Caki2 (cell line): ENCODE measurements around the gene CLBA1. TPM values are rescaled to one million over a fixed set of nuclear protein-coding genes. Genes with fewer than 3 reads are reported as not detected.
"Not testable (repeated sequence)": the region's sequence is repeated elsewhere in the genome, so short reads cannot be mapped to it uniquely, and the experiment has no call there.

Experiments used
- DNase-seq: peaks from one replicate; pipeline ENCODE4 v3.0.0-alpha.2; 2015; ENCODE audit warnings: low read depth
- in situ Hi-C: cut with HindIII; loops from 2 replicates; pipeline ENCODE4 v1.10.0; 2016; ENCODE audit warnings: low sequenced_read_pairs, low pct_unique_long_range_greater_than_20kb, mixed read lengths
- total RNA-seq: library from RNA; depleted of rRNA; stranded (reverse); fragments of >200 nt; shearing (Covaris generic); gene quantifications from 2 replicates; pipeline ENCODE4 v1.2.3, GENCODE V29; 2014; ENCODE audit warnings: low replicate concordance

CLBA1 gene
- total RNA-seq, 1 experiment from 2014 or later = 9.7 TPM

DNA sequence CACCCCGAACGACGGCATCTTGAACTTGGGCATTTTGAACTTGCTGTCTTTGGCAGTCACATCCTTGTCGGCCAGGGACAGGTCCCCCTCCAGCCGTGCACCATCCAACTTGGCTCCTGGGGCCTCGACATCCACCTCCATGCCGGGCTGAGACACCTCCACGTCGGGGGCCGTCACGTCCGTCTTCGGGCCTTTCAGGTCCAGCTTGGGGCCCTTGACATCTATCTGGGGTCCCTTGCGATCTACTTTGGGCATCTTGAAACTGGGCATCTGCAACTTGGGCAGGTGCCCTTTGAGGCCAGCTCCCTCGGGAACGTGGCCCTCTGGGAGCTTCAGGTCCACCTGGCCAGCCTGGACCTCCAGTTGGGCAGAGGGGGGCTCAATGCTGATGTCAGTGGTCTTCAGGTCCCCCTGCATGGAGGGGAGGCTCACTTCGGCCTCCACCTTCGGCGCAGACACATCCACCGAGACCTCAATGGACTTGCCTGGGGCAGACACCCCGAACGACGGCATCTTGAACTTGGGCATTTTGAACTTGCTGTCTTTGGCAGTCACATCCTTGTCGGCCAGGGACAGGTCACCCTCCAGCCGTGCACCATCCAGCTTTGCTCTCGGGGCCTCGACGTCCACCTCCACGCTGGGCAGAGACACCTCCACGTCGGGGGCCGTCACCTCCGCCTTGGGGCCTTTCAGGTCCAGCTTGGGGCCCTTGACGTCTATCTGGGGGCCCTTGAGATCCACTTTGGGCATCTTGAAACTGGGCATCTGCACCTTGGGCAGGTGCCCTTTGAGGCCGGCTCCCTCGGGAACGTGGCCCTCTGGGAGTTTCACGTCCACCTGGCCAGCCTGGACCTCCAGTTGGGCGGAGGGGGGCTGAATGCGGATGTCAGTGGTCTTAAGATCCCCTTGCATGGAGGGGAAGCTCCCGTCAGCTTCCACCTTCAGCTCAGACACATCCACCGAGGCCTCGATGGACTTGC, 39.3 kb upstream of the CLBA1 start:
- in situ Hi-C loops, DNase-seq: not testable (repeated sequence)

DNA sequence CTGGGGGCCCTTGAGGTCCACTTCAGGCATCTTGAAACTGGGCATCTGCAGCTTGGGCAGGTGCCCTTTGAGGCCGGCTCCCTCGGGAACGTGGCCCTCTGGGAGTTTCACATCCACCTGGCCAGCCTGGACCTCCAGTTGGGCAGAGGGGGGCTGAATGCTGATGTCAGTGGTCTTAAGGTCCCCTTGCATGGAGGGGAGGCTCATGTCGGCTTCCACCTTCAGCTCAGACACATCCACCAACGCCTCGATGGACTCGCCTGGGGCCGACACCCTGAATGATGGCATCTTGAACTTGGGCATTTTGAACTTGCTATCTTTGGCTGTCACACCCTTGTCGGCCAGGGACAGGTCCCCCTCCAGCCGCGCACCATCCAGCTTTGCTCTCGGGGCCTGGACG, 38.4 kb upstream of the CLBA1 start:
- DNase-seq, in situ Hi-C loops: not testable (repeated sequence)

- in situ Hi-C loops, DNase-seq: not testable (repeated sequence)
Measured at GRCh38 chr14:104947881-104948735, 37.5 kb upstream of the CLBA1 start.

DNA sequence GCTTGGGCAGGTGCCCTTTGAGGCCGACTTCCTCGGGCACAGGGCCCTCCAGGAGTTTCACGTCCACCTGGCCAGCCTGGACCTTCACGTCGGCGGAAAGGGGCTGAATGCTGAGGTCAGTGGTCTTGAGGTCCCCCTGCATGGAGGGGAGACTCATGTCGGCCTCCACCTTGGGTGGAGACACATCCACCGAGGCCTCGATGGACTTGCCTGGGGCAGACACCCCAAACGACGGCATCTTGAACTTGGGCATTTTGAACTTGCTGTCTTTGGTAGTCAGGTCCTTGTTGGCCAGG, 36.9 kb upstream of the CLBA1 start:
- no peak for DNase-seq
- in situ Hi-C loops = no loop called here

GRCh38 chr14:104949406-104949955, 36.1 kb upstream of the CLBA1 start:
- in situ Hi-C loops, DNase-seq: not testable (repeated sequence)

- DNase-seq = no peak
- in situ Hi-C loops = no loop called here
Measured at GRCh38 chr14:104950021-104950420, 35.6 kb upstream of the CLBA1 start.

DNA sequence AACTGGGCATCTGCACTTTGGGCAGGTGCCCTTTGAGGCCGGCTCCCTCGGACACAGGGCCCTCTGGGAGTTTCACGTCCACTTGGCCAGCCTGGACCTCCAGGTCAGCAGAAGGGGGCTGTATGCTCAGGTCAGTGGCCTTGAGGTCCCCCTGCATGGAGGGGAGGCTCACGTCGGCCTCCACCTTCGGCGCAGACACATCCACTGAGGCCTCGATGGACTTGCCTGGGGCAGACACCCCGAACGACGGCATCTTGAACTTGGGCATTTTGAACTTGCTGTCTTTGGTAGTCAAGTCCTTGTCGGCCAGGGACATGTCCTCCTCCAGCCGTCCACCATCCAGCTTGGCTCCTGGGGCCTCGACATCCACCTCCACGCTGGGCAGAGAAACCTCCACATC, 34.9 kb upstream of the CLBA1 start:
- in situ Hi-C loops, DNase-seq: not testable (repeated sequence)

DNA sequence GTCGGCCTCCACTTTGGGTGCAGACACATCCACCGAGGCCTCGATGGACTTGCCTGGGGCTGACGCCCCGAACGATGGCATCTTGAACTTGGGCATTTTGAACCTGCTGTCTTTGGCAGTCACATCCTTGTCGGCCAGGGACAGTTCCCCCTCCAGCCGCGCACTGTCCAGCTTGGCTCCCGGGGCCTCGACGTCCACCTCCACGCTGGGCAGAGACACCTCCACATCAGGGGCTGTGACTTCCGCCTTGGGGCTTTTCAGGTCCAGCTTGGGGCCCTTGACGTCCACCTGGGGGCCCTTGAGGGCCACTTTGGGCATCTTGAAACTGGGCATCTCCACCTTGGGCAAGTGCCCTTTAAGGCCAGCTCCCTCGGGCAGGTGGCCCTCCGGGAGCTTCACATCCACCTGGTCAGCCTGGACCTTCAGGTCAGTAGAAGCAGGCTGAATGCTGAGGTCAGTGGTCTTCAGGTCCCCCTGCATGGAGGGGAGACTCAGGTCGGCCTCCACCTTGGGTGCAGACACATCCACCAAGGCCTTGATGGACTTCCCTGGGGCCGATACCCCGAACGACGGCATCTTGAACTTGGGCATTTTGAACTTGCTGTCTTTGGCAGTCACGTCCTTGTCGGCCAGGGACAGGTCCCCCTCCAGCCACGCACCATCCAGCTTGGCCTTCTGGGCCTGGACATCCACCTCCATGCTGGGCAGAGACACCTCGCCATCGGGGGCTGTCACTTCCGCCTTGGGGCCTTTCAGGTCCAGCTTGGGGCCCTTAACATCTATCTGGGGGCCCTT, 33.5 kb upstream of the CLBA1 start:
- DNase-seq, in situ Hi-C loops: not testable (repeated sequence)

DNA sequence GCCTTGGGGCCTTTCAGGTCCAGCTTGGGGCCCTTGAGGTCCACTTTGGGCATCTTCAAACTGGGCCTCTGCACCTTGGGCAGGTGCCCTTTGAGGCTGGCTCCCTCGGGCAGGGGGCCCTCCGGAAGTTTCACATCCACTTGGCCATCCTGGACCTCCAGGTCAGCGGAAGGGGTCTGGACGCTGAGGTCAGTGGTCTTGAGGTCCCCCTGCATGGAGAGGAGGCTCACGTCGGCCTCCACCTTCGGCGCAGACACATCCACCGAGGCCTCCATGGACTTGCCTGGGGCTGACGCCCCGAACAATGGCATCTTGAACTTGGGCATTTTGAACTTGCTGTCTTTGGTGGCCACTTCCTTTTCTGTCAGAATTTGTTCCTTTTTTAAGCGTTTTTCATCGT, 32.5 kb upstream of the CLBA1 start:
- no peak for DNase-seq
- in situ Hi-C loops = no loop called here

DNA sequence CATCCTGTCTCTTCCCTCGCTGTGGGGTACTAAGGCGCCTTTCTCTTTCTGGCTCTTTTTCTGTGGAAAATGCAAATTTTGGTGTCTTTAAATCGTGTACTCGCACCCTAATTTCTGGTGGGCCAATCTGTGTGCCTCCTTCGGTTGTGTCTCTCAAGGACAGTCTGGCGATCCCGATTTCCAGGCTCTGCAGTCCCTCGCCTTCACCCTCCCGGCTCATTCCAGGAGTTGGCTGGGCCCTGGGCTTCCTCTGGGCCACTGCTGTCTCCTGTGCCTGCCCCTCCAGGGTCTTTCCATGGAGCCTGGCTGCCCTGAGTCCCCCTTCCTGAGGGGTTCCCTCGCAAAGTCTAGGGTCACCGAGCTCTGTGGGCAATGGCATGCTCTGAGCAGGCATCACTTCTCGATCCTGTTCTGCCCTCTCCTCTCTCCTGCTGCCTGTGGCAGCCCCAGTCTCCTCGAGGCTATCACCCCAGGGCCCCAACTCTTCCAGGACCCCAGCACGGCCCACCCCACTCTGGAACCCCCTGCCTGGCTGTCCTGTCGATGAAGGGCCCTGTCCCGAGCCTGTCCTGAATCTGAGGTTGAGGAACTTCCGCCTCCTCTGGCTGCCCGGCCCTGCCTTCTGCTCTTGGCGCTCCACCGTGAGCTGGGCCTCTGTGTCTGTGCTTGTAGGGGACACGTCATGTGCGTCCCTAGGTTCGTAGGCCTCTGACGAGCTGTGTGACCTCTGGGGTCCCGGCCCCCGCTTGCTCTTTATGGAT, 31.5 kb upstream of the CLBA1 start:
- in situ Hi-C loops = no loop called here
- no peak for DNase-seq

DNA sequence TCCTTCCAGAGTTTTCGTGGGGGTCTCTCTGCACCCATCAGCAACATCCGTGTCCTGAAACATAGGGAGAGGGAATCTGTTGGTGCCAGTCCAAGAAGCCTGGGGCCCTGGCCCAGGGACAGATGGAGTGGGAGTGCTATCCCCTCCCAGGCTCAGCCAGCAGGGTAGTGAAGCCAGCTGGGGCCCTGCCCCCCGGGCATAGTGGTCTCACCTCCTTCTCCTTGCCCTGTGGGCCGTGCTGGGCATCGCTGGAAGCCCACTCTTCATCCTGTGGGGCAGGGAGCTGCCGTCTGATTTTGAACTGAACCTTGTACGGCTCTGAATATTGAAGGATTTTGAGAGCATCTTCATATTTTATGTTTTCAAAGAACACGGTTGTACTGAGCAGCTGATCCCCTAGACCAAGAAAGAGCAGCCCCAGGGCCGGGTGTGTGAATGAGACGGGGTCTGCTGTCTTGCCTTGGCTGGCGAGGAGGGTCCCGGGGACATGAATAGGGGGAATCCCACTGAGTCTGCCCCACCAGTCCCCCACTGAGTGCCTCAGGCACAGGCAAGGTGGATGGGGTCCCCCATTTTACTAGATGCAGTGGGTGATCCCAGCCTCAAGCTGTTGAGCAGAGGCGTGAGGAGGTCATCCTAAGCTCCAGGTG, 30.7 kb upstream of the CLBA1 start:
- in situ Hi-C loops = no loop called here
- no peak for DNase-seq

DNA sequence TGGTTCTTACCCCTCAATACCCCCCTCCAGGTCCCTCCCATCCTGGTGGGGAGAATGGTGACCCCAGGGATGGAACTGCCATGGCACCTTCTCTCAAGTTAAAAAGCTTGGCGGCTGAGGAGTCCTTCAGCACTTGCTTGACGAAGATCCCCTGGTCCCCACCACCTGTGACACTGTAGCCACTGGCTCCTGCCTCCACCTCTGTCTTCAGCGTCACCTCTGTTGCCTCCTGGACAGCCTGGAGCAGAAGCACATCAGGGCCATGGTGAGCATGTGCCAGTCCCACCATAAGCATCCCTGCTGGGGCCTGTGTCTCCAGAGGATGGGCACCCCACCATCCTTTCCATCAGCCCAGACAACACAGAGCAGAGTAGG, 30.2 kb upstream of the CLBA1 start:
- no peak for DNase-seq

GRCh38 chr14:104956290-104956890, 29.2 kb upstream of the CLBA1 start:
- in situ Hi-C loops = no loop called here

More for the DNA sequence above, 30.2 kb upstream of the CLBA1 start:
- in situ Hi-C loops = no loop called here

GRCh38 chr14:104957146-104958113, 28.2 kb upstream of the CLBA1 start:
- DNase-seq = no peak
- in situ Hi-C loops = no loop called here

More at GRCh38 chr14:104956290-104956890, 29.2 kb upstream of the CLBA1 start:
- DNase-seq = no peak

DNA sequence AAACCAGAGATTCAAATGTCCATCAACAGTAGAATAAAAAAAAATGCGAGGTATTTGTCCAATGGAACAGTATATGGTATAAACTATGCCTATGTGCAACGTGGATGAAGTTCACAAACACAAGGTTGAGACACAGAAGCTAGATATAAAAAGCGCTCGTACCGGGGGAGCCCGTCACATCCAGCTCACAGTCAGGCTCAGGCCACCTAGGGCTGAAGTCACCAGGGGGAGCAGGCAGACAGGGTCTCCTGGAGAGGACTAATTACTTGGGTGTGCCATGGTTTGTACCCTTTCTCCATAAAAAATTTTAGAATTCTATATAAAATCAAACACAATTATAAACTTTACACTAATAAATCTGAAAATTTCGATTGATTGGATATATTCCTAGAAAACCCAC, 21.0 kb upstream of the CLBA1 start:
- no peak for DNase-seq
- in situ Hi-C loops = no loop called here
